Colonic mucosa (tissue), 4 donors: Measurements from ENCODE around the gene GLB1L3. TPM values are rescaled to one million over a fixed set of nuclear protein-coding genes. Genes with fewer than 3 reads are reported as not detected.

Experiments
- DNase-seq: peaks from one replicate; pipeline ENCODE4 v3.0.0-alpha.2; 2020
- H3K27ac ChIP-seq: fragments of 200-600 bp; one replicate; pipeline ENCODE4 v1.8.0; 2021
- H3K27me3 ChIP-seq: fragments of 200-600 bp; one replicate; pipeline ENCODE4 v1.8.0; 2021
- H3K36me3 ChIP-seq: fragments of 200-600 bp; one replicate; pipeline ENCODE4 v1.8.0; 2021
- H3K4me1 ChIP-seq: fragments of 200-600 bp; one replicate; pipeline ENCODE4 v1.8.0; 2021; ENCODE audit warnings: mild to moderate bottlenecking
- H3K4me3 ChIP-seq: fragments of 200-600 bp; one replicate; pipeline ENCODE4 v1.8.0; 2021
- H3K9ac ChIP-seq, 2 donors: one replicate each; pipeline ENCODE4 v1.7.0; 2013; ENCODE audit warnings: control low read depth in 2 of 2, low read depth in 2 of 2, low read length in 2 of 2
- H3K9me3 ChIP-seq: fragments of 200-600 bp; one replicate; pipeline ENCODE4 v1.8.0; 2021
- intact Hi-C: fragments of 100-400 bp; cut with DNase I; formaldehyde crosslinking; loops from one replicate; pipeline ENCODE4 v1.14.1; 2022
- total RNA-seq, 2 donors: library from RNA; stranded (reverse); fragmentation: NEBNext Ultra II Directional in 1 of 2; extraction: Animal tissue kit (Norgen Biotek cat#: 25700) in 1 of 2; gene quantifications; one replicate each; pipeline ENCODE4 v1.2.1, GENCODE V29; 2021
- TF ChIP-seq, protein P1 (sequence below): fragments of 200-600 bp; IDR thresholded peaks from one replicate; pipeline ENCODE4 v1.8.0; 2022; ENCODE audit warnings: antibody characterized with exemption, mild to moderate bottlenecking
- donor health status: healthy.
- donor health status: DM: no; HTN: no; CAD: no.
- donor health status: DM: no; HTN: no; CAD: no.

Gene GLB1L3
- total RNA-seq, 2 donors from 2014 or later, result 0.15 TPM; not detected in 1

DNA sequence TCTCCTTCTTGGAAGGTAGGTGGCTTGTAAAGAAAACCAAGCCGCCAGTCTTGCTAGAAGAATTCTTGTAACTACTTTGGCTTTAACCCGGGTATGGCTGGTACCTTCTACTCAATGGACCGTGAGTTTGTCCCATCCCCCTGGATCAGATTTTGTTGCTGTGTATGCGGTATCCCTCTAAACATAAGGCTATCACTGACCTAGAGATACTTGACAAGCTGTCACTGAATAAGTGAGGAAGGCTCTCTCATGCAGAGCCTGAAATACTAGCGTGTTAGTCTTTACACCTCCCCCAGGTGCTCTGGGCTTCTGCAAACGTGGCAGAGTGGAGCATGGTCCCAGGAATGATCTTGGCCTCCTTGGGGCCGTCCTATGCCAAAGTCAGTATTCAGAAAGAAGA is 90.1 kb downstream of the GLB1L3 start:
- Histone ChIP-seq H3K9ac (no peak overlapping the region), H3K4me1 (no peaks in the 10 kb centered on the region), H3K27ac (no peak overlapping the region), H3K27me3 (no peaks in the 10 kb centered on the region), H3K9me3 (no peaks in the 10 kb centered on the region), H3K36me3 (no peaks in the 10 kb centered on the region), H3K4me3 (no peak overlapping the region)
- no peak for DNase-seq
- intact Hi-C loops, result loop anchor here (10.0 kb wide), 2 partner anchors 219 to 359 kb away; no protein-coding TSS in a partner anchor
- TF ChIP-seq, protein P1, sequence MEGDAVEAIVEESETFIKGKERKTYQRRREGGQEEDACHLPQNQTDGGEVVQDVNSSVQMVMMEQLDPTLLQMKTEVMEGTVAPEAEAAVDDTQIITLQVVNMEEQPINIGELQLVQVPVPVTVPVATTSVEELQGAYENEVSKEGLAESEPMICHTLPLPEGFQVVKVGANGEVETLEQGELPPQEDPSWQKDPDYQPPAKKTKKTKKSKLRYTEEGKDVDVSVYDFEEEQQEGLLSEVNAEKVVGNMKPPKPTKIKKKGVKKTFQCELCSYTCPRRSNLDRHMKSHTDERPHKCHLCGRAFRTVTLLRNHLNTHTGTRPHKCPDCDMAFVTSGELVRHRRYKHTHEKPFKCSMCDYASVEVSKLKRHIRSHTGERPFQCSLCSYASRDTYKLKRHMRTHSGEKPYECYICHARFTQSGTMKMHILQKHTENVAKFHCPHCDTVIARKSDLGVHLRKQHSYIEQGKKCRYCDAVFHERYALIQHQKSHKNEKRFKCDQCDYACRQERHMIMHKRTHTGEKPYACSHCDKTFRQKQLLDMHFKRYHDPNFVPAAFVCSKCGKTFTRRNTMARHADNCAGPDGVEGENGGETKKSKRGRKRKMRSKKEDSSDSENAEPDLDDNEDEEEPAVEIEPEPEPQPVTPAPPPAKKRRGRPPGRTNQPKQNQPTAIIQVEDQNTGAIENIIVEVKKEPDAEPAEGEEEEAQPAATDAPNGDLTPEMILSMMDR, result no peak

DNA sequence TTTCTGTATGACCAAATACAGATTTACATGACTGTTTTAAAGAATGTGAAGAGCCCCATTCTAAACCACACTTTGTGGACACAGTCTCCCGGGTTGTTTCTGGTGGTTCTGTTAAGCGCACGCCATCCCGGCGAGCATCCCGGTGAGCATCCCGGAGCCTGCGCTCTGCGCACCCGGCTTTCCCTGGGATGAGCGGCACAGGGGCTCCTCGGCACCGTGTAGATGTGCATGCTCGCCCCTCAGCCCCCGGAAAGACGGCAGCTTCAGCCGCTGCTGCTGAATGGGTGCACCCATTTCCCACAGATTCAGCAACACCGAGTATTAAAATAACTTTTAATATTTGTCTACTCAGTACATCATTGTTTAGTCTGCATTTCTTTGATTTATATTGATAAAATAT is 91.6 kb downstream of the GLB1L3 start:
- no peak overlapping the region for H3K27ac ChIP-seq
- no peak for DNase-seq
- intact Hi-C loops, result loop anchor here (10.0 kb wide), 2 partner anchors 217 to 357 kb away; no protein-coding TSS in a partner anchor
- H3K9me3 ChIP-seq, result no peaks in the 10 kb centered on the region
- H3K9ac ChIP-seq, result no peak overlapping the region
- H3K4me3 ChIP-seq, result no peak overlapping the region
- no peaks in the 10 kb centered on the region for H3K36me3 ChIP-seq
- TF ChIP-seq, protein P1, result no peak
- no peaks in the 10 kb centered on the region for H3K27me3 ChIP-seq
- H3K4me1 ChIP-seq, result no peaks in the 10 kb centered on the region

Other genes with a start within 250 kb of the GLB1L3 start
- gene JAM3, start 207.3 kb upstream of the GLB1L3 start, total RNA-seq, result 10 to 100 TPM in 1 of 2 donors, 1 to 10 TPM in 1; 3.5 to 14.5 TPM
- 10 to 100 TPM; 12.9 to 45.0 TPM for gene NCAPD3, start 52.4 kb upstream of the GLB1L3 start, total RNA-seq
- 10 to 100 TPM; 41.4 to 47.4 TPM for gene VPS26B, start 51.7 kb upstream of the GLB1L3 start, total RNA-seq
- gene THYN1, start 23.0 kb upstream of the GLB1L3 start, total RNA-seq, result 10 to 100 TPM; 36.5 to 38.2 TPM
- gene ACAD8, start 22.8 kb upstream of the GLB1L3 start, total RNA-seq, result 10 to 100 TPM; 27.5 to 30.2 TPM
- gene GLB1L2, start 55.6 kb downstream of the GLB1L3 start, total RNA-seq, result 10 to 100 TPM; 27.2 to 31.3 TPM
- gene B3GAT1, start 135.9 kb downstream of the GLB1L3 start, total RNA-seq, result under 1 TPM in 1 of 2 donors, not detected in 1; 0.13 TPM